Right atrium auricular region (tissue), 2 donors: ENCODE measurements around the gene JAKMIP1. TPM values are rescaled to one million over a fixed set of nuclear protein-coding genes. Genes with fewer than 3 reads are reported as not detected.
A peak's percentile ranks its signal among the peaks of the same experiment; 100 is the strongest.
"Not testable (repeated sequence)": the region's sequence is repeated elsewhere in the genome, so short reads cannot be mapped to it uniquely, and the experiment has no call there.

Source experiments
- DNase-seq: peaks from one replicate; pipeline ENCODE4 v3.0.0-alpha.2; 2019; ENCODE audit warnings: low spot score
- H3K27ac ChIP-seq, 2 donors: fragments of 200-600 bp; sonication (generic); 1 replicate in 1 of 2; 2 replicates in 1 of 2; pipeline ENCODE4 v1.5.1; 2016 to 2019
- H3K27me3 ChIP-seq, 2 donors: fragments of 200-600 bp; sonication (generic); one replicate each; pipeline versions ENCODE4 v1.5.1 to v1.6.0; 2017 to 2019
- H3K36me3 ChIP-seq: fragments of 200-600 bp; sonication (generic); one replicate; pipeline ENCODE4 v1.5.1; 2016
- H3K4me1 ChIP-seq, 2 donors: fragments of 200-600 bp; sonication (generic); one replicate each; pipeline versions ENCODE4 v1.5.1 to v1.6.0; 2017 to 2019
- H3K4me3 ChIP-seq, 2 donors: fragments of 200-600 bp; sonication (generic); 1 replicate in 1 of 2; 2 replicates in 1 of 2; pipeline ENCODE4 v1.5.1; 2017 to 2019; ENCODE audit warnings: mild to moderate bottlenecking in 1 of 2, moderate library complexity in 1 of 2
- H3K9me3 ChIP-seq, 2 donors: fragments of 200-600 bp; sonication (generic); one replicate each; pipeline ENCODE4 v1.5.1; 2019
- total RNA-seq, 2 donors: library from RNA; depleted of rRNA; stranded (reverse); fragments of >200 nt; gene quantifications; one replicate each; pipeline ENCODE4 v1.1.0, GENCODE V29; 2016
- TF ChIP-seq, protein P1 (sequence below), 2 donors: fragments of 200-600 bp; sonication (generic); IDR thresholded peaks; one replicate each; pipeline ENCODE4 v1.5.1; 2019; ENCODE audit warnings: antibody characterized with exemption in 2 of 2

Gene JAKMIP1
- total RNA-seq, 2 donors from 2014 or later, result 0.30 to 0.59 TPM

- TF ChIP-seq, protein P1, sequence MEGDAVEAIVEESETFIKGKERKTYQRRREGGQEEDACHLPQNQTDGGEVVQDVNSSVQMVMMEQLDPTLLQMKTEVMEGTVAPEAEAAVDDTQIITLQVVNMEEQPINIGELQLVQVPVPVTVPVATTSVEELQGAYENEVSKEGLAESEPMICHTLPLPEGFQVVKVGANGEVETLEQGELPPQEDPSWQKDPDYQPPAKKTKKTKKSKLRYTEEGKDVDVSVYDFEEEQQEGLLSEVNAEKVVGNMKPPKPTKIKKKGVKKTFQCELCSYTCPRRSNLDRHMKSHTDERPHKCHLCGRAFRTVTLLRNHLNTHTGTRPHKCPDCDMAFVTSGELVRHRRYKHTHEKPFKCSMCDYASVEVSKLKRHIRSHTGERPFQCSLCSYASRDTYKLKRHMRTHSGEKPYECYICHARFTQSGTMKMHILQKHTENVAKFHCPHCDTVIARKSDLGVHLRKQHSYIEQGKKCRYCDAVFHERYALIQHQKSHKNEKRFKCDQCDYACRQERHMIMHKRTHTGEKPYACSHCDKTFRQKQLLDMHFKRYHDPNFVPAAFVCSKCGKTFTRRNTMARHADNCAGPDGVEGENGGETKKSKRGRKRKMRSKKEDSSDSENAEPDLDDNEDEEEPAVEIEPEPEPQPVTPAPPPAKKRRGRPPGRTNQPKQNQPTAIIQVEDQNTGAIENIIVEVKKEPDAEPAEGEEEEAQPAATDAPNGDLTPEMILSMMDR (IDR thresholded peaks at IDR 0.05), result no peak
- Histone ChIP-seq H3K4me3 (peak overlapping the region; percentile 15 to 42), H3K27me3 (peaks cover 0 to 14% of the 10 kb centered on the region in 2 donors)
Observed at GRCh38 chr4:6221301-6221850, 21.0 kb upstream of the JAKMIP1 start.

GRCh38 chr4:6217716-6218381, 17.5 kb upstream of the JAKMIP1 start:
- TF ChIP-seq, protein P1 (IDR thresholded peaks at IDR 0.05), result no peak
- Histone ChIP-seq H3K36me3 (no peaks in the 10 kb centered on the region), H3K27ac (no peak overlapping the region), H3K9me3 (peaks cover 0 to 7% of the 10 kb centered on the region in 2 donors), H3K4me3 (no peak overlapping the region), H3K4me1 (peaks cover 0 to 10% of the 10 kb centered on the region in 2 donors), H3K27me3 (peaks cover 0 to 14% of the 10 kb centered on the region in 2 donors)
- DNase-seq, result no peak

More at GRCh38 chr4:6221301-6221850, 21.0 kb upstream of the JAKMIP1 start:
- H3K9me3 ChIP-seq, result peaks cover 0 to 7% of the 10 kb centered on the region in 2 donors
- H3K4me1 ChIP-seq, result peaks cover 0 to 10% of the 10 kb centered on the region in 2 donors
- H3K36me3 ChIP-seq, result no peaks in the 10 kb centered on the region
- H3K27ac ChIP-seq, result no peak overlapping the region
- DNase-seq, result no peak

GRCh38 chr4:6216588-6216987, 16.2 kb upstream of the JAKMIP1 start:
- Histone ChIP-seq H3K27me3 (peaks cover 0 to 7% of the 10 kb centered on the region in 2 donors), H3K9me3 (no peaks in the 10 kb centered on the region), H3K4me1 (peaks cover 0 to 4% of the 10 kb centered on the region in 2 donors), H3K27ac (no peak overlapping the region), H3K36me3 (no peaks in the 10 kb centered on the region), H3K4me3 (no peak overlapping the region)
- TF ChIP-seq, protein P1 (IDR thresholded peaks at IDR 0.05), result no peak
- no peak for DNase-seq

DNA sequence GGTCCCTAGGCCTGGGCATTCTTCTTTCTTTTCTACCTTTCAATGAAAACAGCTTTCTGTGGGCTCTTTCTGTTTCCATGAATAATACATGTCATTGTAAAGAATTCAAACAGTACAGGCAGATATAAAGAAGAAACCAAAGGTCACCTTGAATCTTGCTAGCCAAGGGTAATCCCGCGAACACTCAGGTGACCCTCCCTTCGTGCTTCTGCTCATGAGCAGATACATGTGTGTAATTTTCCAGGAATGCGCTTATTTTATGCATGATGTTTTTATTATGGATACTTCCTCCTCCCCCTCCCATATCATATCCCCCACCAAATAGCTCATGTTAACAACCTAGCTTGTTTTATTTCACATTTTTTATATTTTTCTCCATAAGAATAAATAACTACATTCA, 9.6 kb upstream of the JAKMIP1 start:
- Histone ChIP-seq H3K27ac (no peak overlapping the region), H3K9me3 (no peaks in the 10 kb centered on the region), H3K36me3 (no peaks in the 10 kb centered on the region), H3K27me3 (no peaks in the 10 kb centered on the region), H3K4me3 (no peak overlapping the region), H3K4me1 (no peaks in the 10 kb centered on the region)
- TF ChIP-seq, protein P1 (IDR thresholded peaks at IDR 0.05), result no peak
- no peak for DNase-seq

DNA sequence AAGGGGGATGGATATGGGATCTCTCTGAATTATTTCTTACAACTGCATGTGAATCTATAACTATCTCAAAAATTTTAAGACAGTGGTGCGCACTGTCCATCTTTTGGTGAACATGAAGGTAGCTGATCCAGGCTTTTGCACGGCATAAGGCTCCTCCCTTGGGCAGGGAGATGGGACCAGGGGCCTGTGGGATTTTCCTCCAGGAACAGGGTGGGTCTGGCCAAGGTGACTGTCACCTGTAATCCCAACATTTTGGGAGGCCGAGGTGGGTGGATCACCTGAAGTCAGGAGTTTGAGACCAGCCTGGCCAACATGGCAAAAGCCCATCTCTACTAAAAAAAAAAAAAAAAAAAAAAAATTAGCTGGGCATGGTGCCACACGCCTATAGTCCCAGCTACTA, 8.9 kb upstream of the JAKMIP1 start:
- H3K9me3 ChIP-seq, H3K4me3 ChIP-seq, DNase-seq, H3K27me3 ChIP-seq, H3K27ac ChIP-seq, H3K4me1 ChIP-seq, H3K36me3 ChIP-seq: not testable (repeated sequence)

DNA sequence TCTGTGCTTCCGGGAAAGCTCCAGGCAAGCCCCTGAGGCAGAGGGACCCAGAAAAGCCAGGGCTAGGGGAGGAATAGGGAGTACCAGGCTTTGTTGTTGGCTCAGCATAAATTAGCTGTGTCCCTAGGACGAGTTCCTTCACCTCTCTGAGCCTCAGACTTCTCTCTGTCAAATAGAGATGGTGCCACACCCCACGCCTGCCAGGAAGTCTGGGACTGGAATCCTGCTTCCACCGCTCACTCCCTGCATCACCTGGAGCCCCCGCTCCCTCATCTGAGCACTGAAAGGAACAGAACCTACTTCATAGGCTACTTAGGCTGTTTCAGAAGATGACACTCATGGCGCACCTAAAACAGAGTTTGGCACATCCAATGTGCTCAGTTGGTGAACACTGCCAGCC, 8.1 kb upstream of the JAKMIP1 start:
- TF ChIP-seq, protein P1 (IDR thresholded peaks at IDR 0.05), result no peak
- no peak for DNase-seq
- H3K9me3 ChIP-seq, result no peaks in the 10 kb centered on the region

More for the DNA sequence above, 8.1 kb upstream of the JAKMIP1 start:
- H3K4me3 ChIP-seq, result no peak overlapping the region
- H3K36me3 ChIP-seq, result no peaks in the 10 kb centered on the region
- H3K27me3 ChIP-seq, result no peaks in the 10 kb centered on the region
- no peaks in the 10 kb centered on the region for H3K4me1 ChIP-seq
- H3K27ac ChIP-seq, result no peak overlapping the region
